ENCODE results near the gene CMSS1.

The CMSS1 gene

DNA sequence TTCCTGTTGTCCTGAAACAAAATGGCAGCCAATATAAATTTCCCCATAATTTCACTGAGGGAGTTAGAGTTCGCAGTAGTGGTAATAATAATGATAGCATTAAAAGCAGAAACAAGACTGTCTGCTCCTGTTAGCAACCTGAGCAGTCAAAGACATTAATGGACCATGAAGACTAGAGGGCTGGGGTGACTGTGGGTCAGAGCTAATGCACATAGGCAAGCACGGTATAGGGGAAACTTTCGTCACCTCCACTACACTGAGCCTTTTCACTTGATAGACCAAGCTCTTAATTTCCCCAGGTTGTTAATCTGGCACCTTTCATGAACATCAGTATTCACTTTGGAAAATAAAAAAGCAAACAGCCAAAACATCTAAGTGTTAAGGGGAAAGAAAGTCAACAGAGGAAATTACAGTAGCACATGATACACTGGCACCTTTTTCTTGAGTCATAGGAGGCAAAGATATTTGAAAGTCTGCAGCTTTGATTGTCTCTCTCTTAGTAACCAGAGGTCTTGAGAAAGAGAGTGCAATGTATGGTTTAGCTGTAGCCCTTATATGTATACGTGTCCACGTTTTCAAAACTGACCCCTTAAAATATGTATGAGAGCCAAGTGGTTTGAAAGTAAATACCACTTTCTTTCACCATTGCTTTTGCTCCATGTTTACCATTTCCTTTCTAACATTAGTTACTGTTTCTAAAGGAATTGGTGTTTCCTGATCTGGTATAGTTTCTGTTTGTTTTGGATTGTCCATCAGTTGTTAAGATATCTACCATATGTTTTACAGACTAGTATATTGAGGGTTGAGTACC, 191.8 kb downstream of the CMSS1 start:
- Histone ChIP-seq H3K4me1 (ENCODE audit: low read length) (no peaks in the 10 kb centered on the region), H3F3A (ENCODE audit: insufficient read depth, low read length) (no peaks in the 10 kb centered on the region), H3K9me3 (replicated peaks; ENCODE audit: insufficient read depth, low read length) (no peaks in the 10 kb centered on the region), H3K9ac (ENCODE audit: low read length) (no peak overlapping the region), H3K4me3 (ENCODE audit: low read length) (no peak overlapping the region), H3K79me2 (ENCODE audit: low read length) (no peaks in the 10 kb centered on the region), H2AFZ (ENCODE audit: low read length) (no peak overlapping the region), H3K9me2 (replicated peaks; ENCODE audit: insufficient read depth, low read length) (no peaks in the 10 kb centered on the region), H3K27me3 (replicated peaks; ENCODE audit: insufficient read depth, low read length) (no peaks in the 10 kb centered on the region), H3K27ac (ENCODE audit: low read length) (no peak overlapping the region), H3K36me3 (replicated peaks; ENCODE audit: insufficient read depth, low read length) (no peaks in the 10 kb centered on the region), H4K20me1 (ENCODE audit: insufficient read depth, low read length) (no peaks in the 10 kb centered on the region), H3K4me2 (ENCODE audit: low read depth, low read length) (no peak overlapping the region)
- TF ChIP-seq EZH2 (optimal IDR thresholded peaks at IDR 0.05; ENCODE audit: low read depth, low read length) = no peak
- no peak for TF ChIP-seq EZH2phosphoT487 (IDR thresholded peaks at IDR 0.05; ENCODE audit: low read length)
- TF ChIP-seq, protein P1, sequence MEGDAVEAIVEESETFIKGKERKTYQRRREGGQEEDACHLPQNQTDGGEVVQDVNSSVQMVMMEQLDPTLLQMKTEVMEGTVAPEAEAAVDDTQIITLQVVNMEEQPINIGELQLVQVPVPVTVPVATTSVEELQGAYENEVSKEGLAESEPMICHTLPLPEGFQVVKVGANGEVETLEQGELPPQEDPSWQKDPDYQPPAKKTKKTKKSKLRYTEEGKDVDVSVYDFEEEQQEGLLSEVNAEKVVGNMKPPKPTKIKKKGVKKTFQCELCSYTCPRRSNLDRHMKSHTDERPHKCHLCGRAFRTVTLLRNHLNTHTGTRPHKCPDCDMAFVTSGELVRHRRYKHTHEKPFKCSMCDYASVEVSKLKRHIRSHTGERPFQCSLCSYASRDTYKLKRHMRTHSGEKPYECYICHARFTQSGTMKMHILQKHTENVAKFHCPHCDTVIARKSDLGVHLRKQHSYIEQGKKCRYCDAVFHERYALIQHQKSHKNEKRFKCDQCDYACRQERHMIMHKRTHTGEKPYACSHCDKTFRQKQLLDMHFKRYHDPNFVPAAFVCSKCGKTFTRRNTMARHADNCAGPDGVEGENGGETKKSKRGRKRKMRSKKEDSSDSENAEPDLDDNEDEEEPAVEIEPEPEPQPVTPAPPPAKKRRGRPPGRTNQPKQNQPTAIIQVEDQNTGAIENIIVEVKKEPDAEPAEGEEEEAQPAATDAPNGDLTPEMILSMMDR (IDR thresholded peaks at IDR 0.05; ENCODE audit: low read length) = no peak
- no peak for DNase-seq

DNA sequence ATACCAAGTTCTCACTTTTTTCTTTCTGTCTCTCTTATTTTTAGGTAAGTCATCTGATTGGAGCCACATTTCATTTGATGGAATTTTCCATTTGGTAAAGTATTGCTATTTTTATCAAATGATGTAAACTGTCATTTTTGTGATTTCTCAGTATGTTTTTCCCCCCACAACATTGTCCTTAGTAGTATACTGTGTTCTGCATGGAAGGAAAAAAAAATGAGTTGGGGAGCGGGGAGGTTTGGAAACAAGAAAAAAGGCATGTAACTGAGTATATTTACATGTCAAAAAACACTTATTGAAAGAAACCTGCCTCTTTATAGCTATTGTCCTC, 192.4 kb downstream of the CMSS1 start:
- Histone ChIP-seq H3K79me2 (ENCODE audit: low read length) (no peaks in the 10 kb centered on the region), H3F3A (ENCODE audit: insufficient read depth, low read length) (no peaks in the 10 kb centered on the region), H3K27ac (ENCODE audit: low read length) (no peak overlapping the region), H4K20me1 (ENCODE audit: insufficient read depth, low read length) (no peaks in the 10 kb centered on the region), H2AFZ (ENCODE audit: low read length) (no peak overlapping the region), H3K27me3 (replicated peaks; ENCODE audit: insufficient read depth, low read length) (no peaks in the 10 kb centered on the region), H3K4me2 (ENCODE audit: low read depth, low read length) (no peak overlapping the region), H3K9me3 (replicated peaks; ENCODE audit: insufficient read depth, low read length) (no peaks in the 10 kb centered on the region), H3K36me3 (replicated peaks; ENCODE audit: insufficient read depth, low read length) (no peaks in the 10 kb centered on the region), H3K9me2 (replicated peaks; ENCODE audit: insufficient read depth, low read length) (no peaks in the 10 kb centered on the region), H3K9ac (ENCODE audit: low read length) (no peak overlapping the region), H3K4me1 (ENCODE audit: low read length) (no peaks in the 10 kb centered on the region), H3K4me3 (ENCODE audit: low read length) (no peak overlapping the region)
- no peak for DNase-seq
- TF ChIP-seq EZH2 (optimal IDR thresholded peaks at IDR 0.05; ENCODE audit: low read depth, low read length) = no peak
- TF ChIP-seq, protein P1 (IDR thresholded peaks at IDR 0.05; ENCODE audit: low read length) = no peak
- no peak for TF ChIP-seq EZH2phosphoT487 (IDR thresholded peaks at IDR 0.05; ENCODE audit: low read length)

DNA sequence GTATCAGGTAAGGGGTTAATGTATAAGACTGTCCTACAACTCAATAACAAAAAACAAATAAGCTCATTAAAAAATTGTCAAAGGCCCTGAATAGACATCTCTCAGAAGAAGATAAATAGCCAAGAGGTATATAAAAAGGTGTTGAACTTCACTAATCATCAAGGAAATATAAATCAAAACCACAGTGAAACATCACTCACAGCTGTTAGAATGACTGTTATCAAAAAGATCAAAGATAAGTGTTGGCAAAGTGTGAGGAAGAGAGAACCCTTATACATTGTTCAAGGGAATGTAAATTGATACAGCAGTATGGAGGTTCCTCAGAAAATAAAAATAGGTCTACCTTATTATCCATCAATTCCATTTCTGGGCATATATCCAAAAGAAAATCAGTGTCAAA, 201.1 kb downstream of the CMSS1 start:
- Histone ChIP-seq H3K9me3 (replicated peaks; ENCODE audit: insufficient read depth, low read length) (no peaks in the 10 kb centered on the region), H4K20me1 (ENCODE audit: insufficient read depth, low read length) (no peaks in the 10 kb centered on the region), H2AFZ (ENCODE audit: low read length) (no peak overlapping the region), H3K79me2 (ENCODE audit: low read length) (no peaks in the 10 kb centered on the region), H3K9ac (ENCODE audit: low read length) (no peak overlapping the region), H3K4me2 (ENCODE audit: low read depth, low read length) (no peak overlapping the region), H3K9me2 (replicated peaks; ENCODE audit: insufficient read depth, low read length) (no peaks in the 10 kb centered on the region), H3K4me1 (ENCODE audit: low read length) (no peaks in the 10 kb centered on the region), H3K4me3 (ENCODE audit: low read length) (no peak overlapping the region), H3K27ac (ENCODE audit: low read length) (no peak overlapping the region), H3K27me3 (replicated peaks; ENCODE audit: insufficient read depth, low read length) (no peaks in the 10 kb centered on the region), H3F3A (ENCODE audit: insufficient read depth, low read length) (no peaks in the 10 kb centered on the region), H3K36me3 (replicated peaks; ENCODE audit: insufficient read depth, low read length) (no peaks in the 10 kb centered on the region)
- TF ChIP-seq, protein P1 (IDR thresholded peaks at IDR 0.05; ENCODE audit: low read length) = no peak
- TF ChIP-seq EZH2phosphoT487 (IDR thresholded peaks at IDR 0.05; ENCODE audit: low read length) (no peak), EZH2 (optimal IDR thresholded peaks at IDR 0.05; ENCODE audit: low read depth, low read length) (no peak)
- no peak for DNase-seq

Data from MM.1S (cell line).